NB4 (cell line): Measurements from ENCODE around the gene SCGB1C1.

Source experiments
- DNase-seq: peaks from one replicate; pipeline ENCODE4 v3.0.0; 2010; ENCODE audit warnings: low read depth
- H3K4me3 ChIP-seq: one replicate; pipeline ENCODE4 v1.5.1; 2011; ENCODE audit warnings: mild to moderate bottlenecking, low read depth, low read length, moderate library complexity
- MYC ChIP-seq: IDR thresholded peaks from 2 replicates; pipeline ENCODE4 v1.6.1; 2011; ENCODE audit warnings: low read depth, low read length
- POLR2A ChIP-seq: IDR thresholded peaks from 2 replicates; pipeline ENCODE4 v1.6.1; 2011; ENCODE audit warnings: mild to moderate bottlenecking; ENCODE audit not compliant: insufficient read length; ENCODE audit errors: extremely low read depth
- TF ChIP-seq, protein P1 (sequence below): IDR thresholded peaks from one replicate; pipeline ENCODE4 v1.5.1; 2012; ENCODE audit warnings: low read depth, low read length
- TF ChIP-seq, protein P2 (sequence below): IDR thresholded peaks from 2 replicates; pipeline ENCODE4 v1.6.1; 2011; ENCODE audit warnings: low read depth, low read length

Gene SCGB1C1

DNA sequence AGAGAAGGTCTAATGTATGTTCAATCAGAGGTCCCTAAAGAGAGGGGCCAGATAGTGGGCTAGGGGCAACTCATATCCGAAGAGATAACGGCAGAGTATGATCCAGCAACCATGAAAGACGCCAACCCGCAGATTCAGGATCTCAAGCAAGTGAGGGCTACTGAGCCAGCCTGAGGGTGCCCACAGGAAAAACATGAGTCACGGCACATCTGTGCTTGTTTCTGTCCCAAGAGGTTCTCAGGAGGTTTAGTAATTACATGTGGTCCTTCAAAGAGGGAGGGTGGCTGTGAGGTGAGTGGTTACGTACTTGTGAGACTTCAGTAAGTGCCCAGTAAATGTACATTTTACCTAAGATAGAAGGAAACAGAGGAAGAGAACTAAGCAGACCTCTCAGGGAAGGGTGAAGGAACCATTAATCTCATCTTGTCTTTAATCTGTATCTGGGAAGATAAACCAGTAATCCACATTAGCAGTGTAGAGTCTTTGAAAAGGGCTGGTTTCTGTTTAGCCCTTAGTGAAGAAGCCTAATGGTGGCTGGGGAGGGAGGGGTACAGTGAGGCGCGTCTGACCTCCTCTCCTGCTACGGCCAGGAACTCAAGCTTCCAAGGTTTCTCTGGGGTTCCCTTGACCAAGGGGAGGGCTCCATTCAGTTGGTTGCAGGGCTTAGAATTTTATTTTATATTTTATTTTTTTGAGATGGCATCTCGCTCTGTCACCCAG, 33.0 kb downstream of the SCGB1C1 start:
- DNase-seq: peak; percentile 93
- TF ChIP-seq, protein P1, sequence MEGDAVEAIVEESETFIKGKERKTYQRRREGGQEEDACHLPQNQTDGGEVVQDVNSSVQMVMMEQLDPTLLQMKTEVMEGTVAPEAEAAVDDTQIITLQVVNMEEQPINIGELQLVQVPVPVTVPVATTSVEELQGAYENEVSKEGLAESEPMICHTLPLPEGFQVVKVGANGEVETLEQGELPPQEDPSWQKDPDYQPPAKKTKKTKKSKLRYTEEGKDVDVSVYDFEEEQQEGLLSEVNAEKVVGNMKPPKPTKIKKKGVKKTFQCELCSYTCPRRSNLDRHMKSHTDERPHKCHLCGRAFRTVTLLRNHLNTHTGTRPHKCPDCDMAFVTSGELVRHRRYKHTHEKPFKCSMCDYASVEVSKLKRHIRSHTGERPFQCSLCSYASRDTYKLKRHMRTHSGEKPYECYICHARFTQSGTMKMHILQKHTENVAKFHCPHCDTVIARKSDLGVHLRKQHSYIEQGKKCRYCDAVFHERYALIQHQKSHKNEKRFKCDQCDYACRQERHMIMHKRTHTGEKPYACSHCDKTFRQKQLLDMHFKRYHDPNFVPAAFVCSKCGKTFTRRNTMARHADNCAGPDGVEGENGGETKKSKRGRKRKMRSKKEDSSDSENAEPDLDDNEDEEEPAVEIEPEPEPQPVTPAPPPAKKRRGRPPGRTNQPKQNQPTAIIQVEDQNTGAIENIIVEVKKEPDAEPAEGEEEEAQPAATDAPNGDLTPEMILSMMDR: no peak
- TF ChIP-seq, protein P2, sequence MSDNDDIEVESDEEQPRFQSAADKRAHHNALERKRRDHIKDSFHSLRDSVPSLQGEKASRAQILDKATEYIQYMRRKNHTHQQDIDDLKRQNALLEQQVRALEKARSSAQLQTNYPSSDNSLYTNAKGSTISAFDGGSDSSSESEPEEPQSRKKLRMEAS: peak; percentile 73; the same call in 1 of the 2 replicates
- no peak for TF ChIP-seq POLR2A
- TF ChIP-seq MYC: peak; percentile 55
- peak overlapping the region; percentile 55 for H3K4me3 ChIP-seq

DNA sequence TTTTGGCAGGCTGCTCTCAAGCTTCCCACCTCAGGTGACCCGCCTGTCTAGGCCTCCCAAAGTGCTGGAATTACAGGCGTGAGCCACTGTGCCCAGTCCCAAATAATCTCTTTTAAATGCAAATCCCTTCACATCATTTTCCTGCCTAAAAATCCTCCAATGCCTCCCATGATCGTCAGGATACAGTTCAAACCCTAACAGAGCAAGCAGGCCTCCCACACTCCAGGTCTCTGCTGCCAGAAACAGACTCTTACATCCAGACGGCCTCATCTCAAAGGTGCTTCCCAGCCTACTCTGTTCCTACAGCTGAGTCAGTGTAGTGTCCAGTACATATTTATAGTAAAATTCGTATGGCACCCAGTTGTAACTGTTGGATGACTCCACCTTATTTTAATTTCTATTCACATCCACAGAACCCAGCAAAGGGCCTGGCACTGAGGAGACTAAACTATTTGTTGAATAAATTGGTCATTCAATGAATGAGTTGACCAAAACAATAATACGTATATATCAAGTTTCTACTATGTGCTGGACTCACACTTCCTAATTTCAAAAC, 35.0 kb downstream of the SCGB1C1 start:
- no peak for DNase-seq
- no peak overlapping the region for H3K4me3 ChIP-seq
- no peak for TF ChIP-seq MYC
- TF ChIP-seq, protein P1: no peak
- TF ChIP-seq POLR2A: no peak
- TF ChIP-seq, protein P2: no peak

DNA sequence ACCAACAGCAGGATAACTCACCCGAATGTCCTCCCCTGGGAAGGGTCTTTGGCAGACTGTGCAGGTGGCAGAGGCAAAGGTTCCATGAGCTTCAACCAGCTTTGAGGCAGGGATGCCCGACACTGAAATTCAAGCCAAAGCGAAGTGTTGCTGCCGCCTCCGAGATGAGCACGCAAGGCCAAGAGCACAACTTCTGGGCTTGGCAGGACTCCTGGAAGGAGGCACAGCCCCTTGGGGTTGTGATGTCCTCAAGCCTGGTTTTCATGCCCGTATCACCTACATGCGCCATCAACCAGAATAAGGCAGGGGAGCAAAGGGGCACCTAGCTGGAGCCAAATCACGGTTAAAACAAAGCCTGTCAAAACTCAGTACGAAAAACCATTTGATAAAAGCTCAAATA, 37.6 kb downstream of the SCGB1C1 start:
- no peak for DNase-seq
- no peak overlapping the region for H3K4me3 ChIP-seq
- TF ChIP-seq, protein P2: no peak
- TF ChIP-seq, protein P1: no peak
- TF ChIP-seq POLR2A (no peak), MYC (no peak)

DNA sequence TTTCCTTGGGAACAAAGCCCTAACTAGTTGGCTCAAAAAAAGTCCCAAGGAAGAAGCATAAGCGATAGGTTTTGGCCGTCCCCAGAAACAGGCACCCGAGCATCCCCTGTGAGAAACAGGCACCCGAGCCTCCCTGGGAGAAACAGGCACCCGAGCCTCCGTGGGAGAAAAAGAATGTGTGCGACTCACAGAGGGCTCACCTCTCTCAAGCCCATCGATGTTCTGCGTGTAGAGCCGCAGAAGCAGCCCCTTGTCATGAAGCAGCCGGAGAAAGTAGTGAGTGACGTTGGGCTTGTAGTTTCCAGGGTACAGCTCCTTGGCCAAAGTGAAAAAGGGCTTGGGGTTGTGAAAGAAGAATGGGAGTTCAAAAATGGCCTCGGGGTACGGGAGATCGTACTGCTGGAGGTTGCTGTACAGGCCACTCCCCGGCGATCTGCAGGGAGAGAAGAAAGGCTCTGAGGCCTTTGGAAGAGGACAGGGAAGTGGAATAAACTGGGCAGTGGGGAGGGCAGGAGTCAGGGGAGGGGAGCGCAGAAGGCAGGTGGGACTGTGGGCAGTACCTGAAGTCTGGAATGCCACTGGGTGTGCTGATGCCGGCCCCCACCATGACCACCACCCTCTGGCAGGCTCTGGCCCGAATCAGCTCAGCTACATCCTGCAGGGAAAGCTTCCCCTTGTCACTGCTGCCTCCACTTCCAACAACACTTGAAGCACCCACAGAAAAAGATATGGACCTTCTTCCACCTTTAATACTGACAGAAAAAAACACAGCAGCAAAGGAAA, 40.1 kb downstream of the SCGB1C1 start:
- no peak for DNase-seq
- TF ChIP-seq, protein P2: no peak
- TF ChIP-seq POLR2A: no peak
- no peak overlapping the region for H3K4me3 ChIP-seq

DNA sequence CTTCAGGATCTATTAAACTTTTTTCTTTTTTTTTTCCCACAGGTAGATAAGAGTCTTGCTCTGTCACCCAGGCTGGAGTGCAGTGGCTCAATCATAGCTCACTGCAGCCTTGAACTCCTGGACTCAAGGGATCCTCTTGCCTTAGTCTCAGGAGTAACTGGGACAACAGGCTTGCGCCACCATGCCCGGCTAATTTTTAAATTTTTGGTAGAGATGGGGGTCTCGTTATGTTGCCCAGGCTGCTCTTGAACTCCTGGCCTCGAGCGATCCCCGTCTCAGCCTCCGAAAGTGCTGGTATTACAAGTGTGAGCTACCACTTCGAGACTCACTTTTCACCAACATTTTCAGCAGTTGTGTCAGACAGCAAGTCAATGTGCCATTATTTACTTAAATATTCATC, 42.3 kb downstream of the SCGB1C1 start:
- DNase-seq: no peak
- TF ChIP-seq POLR2A: no peak
- TF ChIP-seq, protein P1: no peak
- no peak for TF ChIP-seq MYC
- TF ChIP-seq, protein P2: no peak
- H3K4me3 ChIP-seq: peak overlapping the region; percentile 89
